H7 (cell line): ENCODE data around the gene SPEM2. TPM values are rescaled to one million over a fixed set of nuclear protein-coding genes. Genes with fewer than 3 reads are reported as not detected.
A peak's percentile ranks its signal among the peaks of the same experiment; 100 is the strongest.

Experiments
- DNase-seq: peaks from one replicate; pipeline ENCODE4 v3.0.0; 2012
- H3K27me3 ChIP-seq: 2 replicates; pipeline ENCODE4 v1.6.0; 2011; ENCODE audit warnings: mild to moderate bottlenecking, low read length; ENCODE audit not compliant: control insufficient read depth, insufficient read depth
- H3K36me3 ChIP-seq: replicated peaks from 2 replicates; pipeline ENCODE4 v1.5.1; 2011; ENCODE audit warnings: low read length; ENCODE audit not compliant: control insufficient read depth, insufficient read depth
- H3K4me3 ChIP-seq: 2 replicates; pipeline ENCODE4 v1.5.1; 2011; ENCODE audit warnings: low read depth, mild to moderate bottlenecking, control low read depth, low read length, moderate library complexity; ENCODE audit not compliant: insufficient read depth
- total RNA-seq: library from RNA; depleted of rRNA; stranded (reverse); fragments of >200 nt; shearing (Covaris generic); gene quantifications from 2 replicates; pipeline ENCODE4 v1.2.3, GENCODE V29; 2014

The SPEM2 gene
- total RNA-seq, 1 experiment from 2014 or later: not detected

DNA sequence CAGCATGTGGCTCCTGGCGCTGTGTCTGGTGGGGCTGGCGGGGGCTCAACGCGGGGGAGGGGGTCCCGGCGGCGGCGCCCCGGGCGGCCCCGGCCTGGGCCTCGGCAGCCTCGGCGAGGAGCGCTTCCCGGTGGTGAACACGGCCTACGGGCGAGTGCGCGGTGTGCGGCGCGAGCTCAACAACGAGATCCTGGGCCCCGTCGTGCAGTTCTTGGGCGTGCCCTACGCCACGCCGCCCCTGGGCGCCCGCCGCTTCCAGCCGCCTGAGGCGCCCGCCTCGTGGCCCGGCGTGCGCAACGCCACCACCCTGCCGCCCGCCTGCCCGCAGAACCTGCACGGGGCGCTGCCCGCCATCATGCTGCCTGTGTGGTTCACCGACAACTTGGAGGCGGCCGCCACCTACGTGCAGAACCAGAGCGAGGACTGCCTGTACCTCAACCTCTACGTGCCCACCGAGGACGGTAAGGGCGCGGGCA lies 17.1 kb upstream of the SPEM2 start:
- Histone ChIP-seq H3K27me3 (peaks cover 11% of the 10 kb centered on the region), H3K36me3 (peaks cover 9% of the 10 kb centered on the region), H3K4me3 (peak overlapping the region; percentile 36)
- no peak for DNase-seq

DNA sequence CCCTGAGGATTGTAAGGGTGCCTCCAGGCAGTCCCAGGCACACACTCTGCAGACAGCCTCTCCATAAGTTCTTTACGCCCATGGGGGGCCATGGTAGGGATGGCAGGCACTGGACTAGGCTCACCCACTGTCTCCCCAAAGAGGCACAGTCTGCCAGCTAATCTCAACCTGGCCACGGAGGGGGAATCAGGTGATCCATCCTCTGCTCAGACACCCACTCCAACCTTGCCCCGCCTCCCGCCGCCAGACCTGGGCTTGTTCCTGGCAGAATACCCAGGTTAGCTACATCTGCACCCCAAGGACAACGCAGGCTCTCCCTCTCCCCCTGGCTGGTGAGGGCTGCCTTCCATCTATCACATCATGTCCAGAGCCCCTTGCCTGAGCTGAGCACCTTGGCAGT lies 16.6 kb upstream of the SPEM2 start:
- no peak for DNase-seq
- Histone ChIP-seq H3K36me3 (peaks cover 9% of the 10 kb centered on the region), H3K4me3 (peak overlapping the region; percentile 36; the same call in 1 of the 2 replicates), H3K27me3 (peaks cover 11% of the 10 kb centered on the region)

DNA sequence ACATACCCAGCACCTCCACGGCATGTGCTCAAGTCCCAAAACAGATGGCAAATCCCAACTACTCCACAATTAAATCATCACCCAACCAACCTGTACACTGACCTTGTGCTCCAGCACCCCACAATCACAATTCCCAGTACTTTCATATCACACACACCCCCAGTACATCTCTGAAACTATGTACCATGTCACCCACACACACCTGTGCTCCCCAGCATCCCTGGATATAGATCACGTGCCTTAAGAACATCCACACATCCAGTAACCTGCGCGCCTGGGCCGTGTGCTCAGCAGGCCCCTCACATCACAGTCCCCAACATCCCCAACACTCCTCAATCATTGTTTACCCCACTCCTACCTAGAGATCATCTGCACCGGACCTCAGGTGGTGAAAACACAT lies 15.7 kb upstream of the SPEM2 start:
- no peak overlapping the region for H3K4me3 ChIP-seq
- H3K27me3 ChIP-seq: peaks cover 11% of the 10 kb centered on the region
- no peak for DNase-seq
- H3K36me3 ChIP-seq: peaks cover 9% of the 10 kb centered on the region

DNA sequence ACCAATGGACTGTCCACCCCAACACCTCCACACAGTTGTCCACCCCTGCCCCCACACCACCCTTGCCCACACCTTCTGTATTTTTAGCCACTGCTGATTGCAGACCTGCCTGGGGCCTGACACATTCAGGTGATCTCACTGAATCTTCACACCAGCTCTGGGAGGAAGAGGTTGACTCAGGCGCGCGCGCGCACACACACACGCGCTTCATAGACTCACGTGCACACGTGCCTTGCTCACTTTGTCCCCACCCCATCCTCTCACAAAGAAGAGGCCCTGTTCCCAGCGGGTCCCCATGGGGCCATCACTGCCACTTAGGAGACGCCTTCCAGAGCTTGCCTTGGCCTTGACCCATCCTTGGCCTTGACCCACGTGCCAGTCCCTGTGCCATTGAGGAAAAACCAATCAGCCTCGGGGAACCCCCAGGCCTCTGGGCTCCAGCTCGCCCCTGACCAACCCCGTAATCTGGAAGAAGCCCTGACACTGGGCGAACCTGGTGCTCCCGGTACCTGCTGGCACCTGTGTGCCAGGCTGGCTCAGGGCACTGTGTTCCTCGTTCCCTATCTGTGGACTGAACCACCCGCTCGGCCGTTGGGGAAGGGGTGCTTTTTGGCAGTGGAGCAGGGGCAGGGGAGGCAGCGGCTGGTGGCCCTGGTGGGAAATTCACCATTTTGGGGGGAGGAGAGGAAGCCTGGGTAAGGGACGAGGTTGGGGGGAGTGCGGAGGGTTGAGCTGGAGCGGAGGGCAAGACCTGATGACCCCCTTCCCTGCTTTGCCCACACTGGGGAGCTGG lies 14.6 kb upstream of the SPEM2 start:
- no peak for DNase-seq
- Histone ChIP-seq H3K36me3 (peaks cover 16% of the 10 kb centered on the region), H3K27me3 (peaks cover 9% of the 10 kb centered on the region), H3K4me3 (no peak overlapping the region)

DNA sequence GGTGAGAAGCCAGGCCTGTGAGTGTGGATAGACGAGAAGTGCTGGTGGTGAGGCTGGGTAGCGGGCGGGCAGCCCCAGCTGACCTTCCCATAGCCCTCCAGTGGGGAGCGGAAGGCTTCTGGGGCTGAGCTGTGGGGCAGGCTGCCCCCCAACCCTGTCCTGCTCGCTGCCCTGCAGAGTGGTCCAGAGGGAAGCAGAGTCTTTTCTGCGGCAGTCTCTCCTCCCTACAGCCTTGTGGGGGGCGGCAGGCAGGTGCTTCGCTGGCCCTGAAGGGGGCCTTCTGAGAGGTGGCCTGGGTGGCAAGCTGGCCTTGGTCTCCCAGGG lies 14.0 kb upstream of the SPEM2 start:
- no peak overlapping the region for H3K4me3 ChIP-seq

DNA sequence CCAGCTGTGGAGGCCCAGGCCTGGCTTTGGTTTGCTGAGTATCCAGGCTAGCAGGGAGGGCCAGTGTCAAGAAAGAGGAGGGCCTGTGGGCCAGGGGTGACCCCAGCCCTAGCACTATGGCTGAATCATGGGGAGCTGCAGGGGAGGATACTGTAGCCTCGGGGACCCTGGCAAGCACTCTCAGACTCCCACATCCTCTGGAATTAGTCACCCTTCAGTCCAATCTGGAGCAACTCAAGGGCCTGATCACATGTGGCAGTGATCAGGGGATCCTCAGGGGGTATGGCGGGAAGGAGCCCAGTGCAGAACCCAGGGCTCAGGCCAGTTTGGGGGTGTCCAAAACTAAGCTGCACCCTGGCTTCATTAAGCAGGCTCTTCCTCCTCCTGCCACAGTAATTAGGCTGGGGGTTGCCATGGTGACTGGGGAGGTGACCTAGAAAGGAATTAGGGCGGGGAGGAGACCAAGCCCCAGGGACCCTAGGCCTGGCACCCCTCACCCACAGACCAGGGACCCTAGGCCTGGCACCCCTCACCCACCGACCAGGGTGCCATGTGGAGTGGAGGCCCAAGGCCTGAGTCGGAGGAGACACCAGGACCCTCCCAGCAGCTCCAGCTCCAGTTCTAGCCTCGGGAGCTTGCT lies 11.9 kb upstream of the SPEM2 start:
- no peak for DNase-seq
- Histone ChIP-seq H3K36me3 (peaks cover 16% of the 10 kb centered on the region), H3K4me3 (no peak overlapping the region), H3K27me3 (peaks cover 6% of the 10 kb centered on the region; the same call in 1 of the 2 replicates)

More for the DNA sequence above, 14.0 kb upstream of the SPEM2 start:
- H3K36me3 ChIP-seq: peaks cover 16% of the 10 kb centered on the region
- DNase-seq: peak; percentile 53
- peaks cover 6% of the 10 kb centered on the region for H3K27me3 ChIP-seq

DNA sequence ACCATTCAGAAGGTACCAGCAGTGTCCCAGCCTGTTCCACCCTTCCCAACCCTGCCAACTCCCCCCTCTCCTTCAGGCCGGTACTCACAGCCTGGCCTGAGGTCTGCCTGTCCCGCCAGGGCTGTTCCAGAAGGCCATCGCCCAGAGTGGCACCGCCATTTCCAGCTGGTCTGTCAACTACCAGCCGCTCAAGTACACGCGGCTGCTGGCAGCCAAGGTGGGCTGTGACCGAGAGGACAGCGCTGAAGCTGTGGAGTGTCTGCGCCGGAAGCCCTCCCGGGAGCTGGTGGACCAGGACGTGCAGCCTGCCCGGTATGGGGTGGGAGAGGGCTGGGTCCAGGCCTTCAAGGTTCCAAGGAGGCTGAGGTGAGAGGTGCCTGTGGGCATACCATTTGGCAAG lies 10.6 kb upstream of the SPEM2 start:
- H3K4me3 ChIP-seq: no peak overlapping the region
- no peak for DNase-seq
- H3K36me3 ChIP-seq: peaks cover 11% of the 10 kb centered on the region
- no peaks in the 10 kb centered on the region for H3K27me3 ChIP-seq

DNA sequence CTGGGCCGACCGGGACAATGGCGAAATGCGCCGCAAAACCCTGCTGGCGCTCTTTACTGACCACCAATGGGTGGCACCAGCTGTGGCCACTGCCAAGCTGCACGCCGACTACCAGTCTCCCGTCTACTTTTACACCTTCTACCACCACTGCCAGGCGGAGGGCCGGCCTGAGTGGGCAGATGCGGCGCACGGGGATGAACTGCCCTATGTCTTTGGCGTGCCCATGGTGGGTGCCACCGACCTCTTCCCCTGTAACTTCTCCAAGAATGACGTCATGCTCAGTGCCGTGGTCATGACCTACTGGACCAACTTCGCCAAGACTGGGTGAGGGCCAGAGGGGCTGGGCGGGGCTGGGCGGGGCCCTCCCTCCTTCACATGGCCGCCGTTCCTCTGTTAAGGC lies 9.6 kb upstream of the SPEM2 start:
- no peak for DNase-seq
- Histone ChIP-seq H3K27me3 (no peaks in the 10 kb centered on the region), H3K4me3 (no peak overlapping the region), H3K36me3 (peaks cover 7% of the 10 kb centered on the region)

DNA sequence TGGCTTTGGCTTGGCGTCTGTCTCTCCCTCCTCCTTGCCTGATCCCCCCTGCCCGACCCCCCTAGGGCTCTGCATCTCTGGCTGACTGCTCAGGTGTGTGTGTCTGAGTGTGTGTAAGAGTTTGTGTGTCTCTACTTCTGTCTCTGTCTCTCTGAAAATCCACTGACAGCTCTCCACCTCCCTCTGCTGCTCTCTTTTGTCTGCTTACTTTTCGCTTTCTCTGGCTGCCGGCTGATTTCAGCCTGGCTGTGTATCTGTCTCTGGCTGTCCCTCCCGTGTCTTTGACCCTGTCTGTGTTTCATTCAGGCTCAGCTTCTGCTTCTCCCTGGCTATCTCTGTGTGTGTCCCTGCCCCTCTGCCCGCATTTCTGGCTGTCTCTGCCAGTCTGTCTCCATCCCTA lies 9.1 kb upstream of the SPEM2 start:
- H3K36me3 ChIP-seq: peaks cover 7% of the 10 kb centered on the region
- DNase-seq: no peak
- no peak overlapping the region for H3K4me3 ChIP-seq
- H3K27me3 ChIP-seq: no peaks in the 10 kb centered on the region

DNA sequence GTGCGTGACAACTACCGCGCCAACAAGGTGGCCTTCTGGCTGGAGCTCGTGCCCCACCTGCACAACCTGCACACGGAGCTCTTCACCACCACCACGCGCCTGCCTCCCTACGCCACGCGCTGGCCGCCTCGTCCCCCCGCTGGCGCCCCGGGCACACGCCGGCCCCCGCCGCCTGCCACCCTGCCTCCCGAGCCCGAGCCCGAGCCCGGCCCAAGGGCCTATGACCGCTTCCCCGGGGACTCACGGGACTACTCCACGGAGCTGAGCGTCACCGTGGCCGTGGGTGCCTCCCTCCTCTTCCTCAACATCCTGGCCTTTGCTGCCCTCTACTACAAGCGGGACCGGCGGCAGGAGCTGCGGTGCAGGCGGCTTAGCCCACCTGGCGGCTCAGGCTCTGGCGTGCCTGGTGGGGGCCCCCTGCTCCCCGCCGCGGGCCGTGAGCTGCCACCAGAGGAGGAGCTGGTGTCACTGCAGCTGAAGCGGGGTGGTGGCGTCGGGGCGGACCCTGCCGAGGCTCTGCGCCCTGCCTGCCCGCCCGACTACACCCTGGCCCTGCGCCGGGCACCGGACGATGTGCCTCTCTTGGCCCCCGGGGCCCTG lies 8.3 kb upstream of the SPEM2 start:
- Histone ChIP-seq H3K4me3 (no peak overlapping the region), H3K36me3 (peaks cover 7% of the 10 kb centered on the region), H3K27me3 (no peaks in the 10 kb centered on the region)
- DNase-seq: no peak

DNA sequence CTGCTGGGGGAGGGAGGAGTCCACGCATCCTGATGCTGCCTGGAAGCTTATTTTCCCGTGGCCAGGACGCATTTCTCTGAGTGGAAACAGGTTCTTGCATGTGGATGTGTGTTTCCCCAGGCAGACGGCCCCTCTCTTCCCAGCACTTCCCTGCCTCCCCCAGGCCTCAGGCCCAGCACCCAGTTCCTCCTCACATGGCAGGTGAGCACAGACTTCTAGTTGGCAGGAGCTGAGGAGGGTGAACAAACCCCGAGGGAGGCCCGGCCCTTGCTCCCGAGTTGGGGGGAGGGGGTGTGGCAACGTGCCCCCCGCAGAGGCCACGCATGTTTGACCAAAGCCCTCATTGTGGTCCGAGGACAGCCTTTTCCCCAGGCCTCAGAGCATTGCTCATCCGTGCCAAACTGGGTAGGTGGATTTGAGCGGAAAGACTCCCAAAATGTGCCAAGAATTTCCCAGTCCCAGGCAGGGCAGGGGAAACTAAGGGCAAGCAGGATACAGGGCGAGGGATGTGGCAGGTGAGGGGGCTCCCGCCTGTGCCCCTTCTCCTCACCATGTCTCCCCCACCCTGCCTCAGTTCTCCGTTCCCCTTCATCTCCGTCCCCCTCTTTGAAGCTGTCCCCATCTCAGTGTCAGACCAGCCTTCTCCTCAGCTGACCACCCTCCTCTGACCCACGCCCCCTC lies 6.8 kb upstream of the SPEM2 start:
- no peak overlapping the region for H3K4me3 ChIP-seq
- H3K36me3 ChIP-seq: peaks cover 7% of the 10 kb centered on the region
- DNase-seq: peak; percentile 63
- no peaks in the 10 kb centered on the region for H3K27me3 ChIP-seq

DNA sequence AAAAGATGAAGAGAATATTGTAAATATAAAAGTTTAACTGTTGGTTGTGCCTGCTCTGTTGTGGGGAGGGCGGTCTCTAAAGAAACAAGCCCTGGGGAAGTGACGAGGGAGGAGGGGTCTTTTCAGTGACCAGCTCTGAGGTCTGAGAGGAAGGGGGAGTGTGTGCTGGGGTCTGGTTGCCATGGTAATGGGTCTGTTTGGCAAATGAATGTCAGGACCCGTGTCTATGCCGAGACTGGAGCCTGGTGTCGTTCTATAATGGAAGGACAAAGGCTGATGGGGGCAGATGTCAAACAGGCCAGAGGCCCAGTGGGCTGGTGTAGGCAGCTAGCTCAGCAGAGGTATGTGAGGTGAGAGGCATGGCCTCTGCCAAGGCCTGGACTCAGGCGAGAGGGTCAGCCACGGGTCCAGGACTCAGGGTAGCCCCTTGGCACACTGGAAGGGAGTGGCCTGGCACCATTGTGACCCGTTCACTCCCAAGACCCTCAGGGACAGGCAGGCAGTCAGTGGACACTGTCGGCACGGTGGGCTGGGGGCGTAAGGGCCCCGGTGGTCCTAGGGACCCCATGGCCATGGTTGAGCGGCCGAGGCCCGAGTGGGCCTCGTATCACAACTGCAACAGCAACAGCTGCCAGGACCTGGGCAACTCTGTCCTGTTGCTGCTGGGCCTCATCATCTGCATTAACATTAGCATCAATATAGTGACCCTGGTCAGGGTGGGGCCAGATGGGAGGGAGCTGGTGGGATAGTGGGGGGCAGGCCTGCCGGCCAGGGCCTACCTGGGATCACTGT lies 5.4 kb upstream of the SPEM2 start, which contains the start of gene SPEM1:
SPEM1 (plus strand) TSS at position 506 of the 792 bp plus-strand sequence; CDS start at position 567, 61 bp downstream.
- no peak within 1 kb of the TSS for H3K4me3 ChIP-seq
- peak; percentile 74 for DNase-seq
- no peaks in the 10 kb centered on the region for H3K27me3 ChIP-seq
- peaks cover 6% of the 10 kb centered on the region for H3K36me3 ChIP-seq

DNA sequence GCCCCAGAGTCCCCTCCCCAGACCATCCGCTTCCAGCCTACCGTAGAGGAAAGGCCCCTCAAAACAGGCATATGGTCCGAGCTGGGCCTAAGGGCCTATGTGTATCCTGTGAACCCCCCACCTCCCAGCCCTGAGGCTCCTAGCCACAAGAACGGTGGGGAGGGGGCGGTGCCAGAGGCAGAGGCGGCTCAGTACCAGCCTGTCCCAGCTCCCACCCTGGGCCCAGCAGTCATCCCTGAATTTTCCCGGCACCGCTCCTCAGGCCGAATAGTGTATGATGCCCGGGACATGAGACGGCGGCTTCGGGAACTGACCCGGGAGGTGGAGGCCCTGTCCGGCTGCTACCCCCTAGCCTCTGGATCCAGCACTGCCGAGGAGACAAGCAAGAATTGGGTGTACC lies 4.2 kb upstream of the SPEM2 start:
- H3K27me3 ChIP-seq: no peaks in the 10 kb centered on the region
- no peak overlapping the region for H3K4me3 ChIP-seq
- no peaks in the 10 kb centered on the region; the same call in 1 of the 2 replicates for H3K36me3 ChIP-seq
- DNase-seq: peak; percentile 53

DNA sequence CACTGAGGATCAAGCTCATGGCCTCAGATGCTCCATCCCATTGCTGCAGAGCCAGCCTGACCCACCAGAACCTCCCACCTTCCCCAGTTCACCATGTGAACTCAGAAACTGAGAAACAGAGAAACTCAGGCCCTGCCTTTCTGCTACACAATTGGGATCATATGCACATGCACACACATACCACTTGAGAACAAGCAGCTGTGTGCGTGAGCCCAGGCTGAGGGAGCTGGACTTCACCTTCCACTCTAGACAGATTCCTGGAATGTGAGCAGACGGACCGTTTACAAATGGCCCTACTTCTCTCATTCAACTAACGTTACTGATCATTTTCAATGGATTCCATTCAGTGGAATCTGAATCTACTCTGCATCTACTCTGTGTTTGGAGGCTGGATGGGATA lies 1.7 kb upstream of the SPEM2 start:
- H3K27me3 ChIP-seq: no peaks in the 10 kb centered on the region
- H3K36me3 ChIP-seq: no peaks in the 10 kb centered on the region
- no peak for DNase-seq
- no peak overlapping the region for H3K4me3 ChIP-seq
